HL-60/S4 treated with retinoic acid at 250 ng/mL for 4 days and 3 days (cell line): Measurements from ENCODE around the gene BST1.

Experiments
- in situ Hi-C: fragments of 300-500 bp; cut with MboI; formaldehyde crosslinking; loops from 2 replicates; pipeline ENCODE4 v1.7.0; 2022; ENCODE audit warnings: low sequenced_read_pairs

Gene BST1

GRCh38 chr4:15774020-15774420, 71.2 kb downstream of the BST1 start:
- in situ Hi-C loops, result no loop called here

GRCh38 chr4:15776871-15777648, 74.2 kb downstream of the BST1 start:
- in situ Hi-C loops, result no loop called here

DNA sequence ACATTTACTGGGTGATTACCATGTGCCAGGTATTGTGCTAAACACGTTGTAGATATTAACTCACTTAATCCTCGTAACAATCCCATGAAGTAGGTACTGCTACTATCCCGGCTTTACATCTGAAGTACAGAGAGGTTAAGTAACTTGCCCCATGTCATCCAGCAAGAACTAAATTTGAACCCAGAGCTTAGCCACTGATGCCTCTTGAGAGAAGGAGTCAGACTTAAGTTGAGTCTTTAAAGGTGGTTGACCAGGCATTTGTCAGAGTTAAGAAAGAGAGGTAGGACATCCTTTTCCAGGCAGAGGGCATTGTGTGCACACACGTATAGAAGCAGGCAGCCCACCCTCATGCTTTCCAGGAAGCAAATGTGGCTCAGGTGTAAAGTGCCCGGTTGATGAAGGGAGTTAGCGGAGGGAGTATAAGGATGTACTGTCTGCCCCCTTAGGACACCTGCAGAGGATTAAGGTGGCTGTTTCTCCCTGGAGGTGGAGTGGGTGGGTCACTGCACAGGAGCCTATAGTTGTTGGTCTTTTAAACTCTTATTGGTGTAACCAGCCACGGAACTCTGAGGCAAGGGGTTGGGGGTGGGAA, 74.9 kb downstream of the BST1 start:
- in situ Hi-C loops, result no loop called here

DNA sequence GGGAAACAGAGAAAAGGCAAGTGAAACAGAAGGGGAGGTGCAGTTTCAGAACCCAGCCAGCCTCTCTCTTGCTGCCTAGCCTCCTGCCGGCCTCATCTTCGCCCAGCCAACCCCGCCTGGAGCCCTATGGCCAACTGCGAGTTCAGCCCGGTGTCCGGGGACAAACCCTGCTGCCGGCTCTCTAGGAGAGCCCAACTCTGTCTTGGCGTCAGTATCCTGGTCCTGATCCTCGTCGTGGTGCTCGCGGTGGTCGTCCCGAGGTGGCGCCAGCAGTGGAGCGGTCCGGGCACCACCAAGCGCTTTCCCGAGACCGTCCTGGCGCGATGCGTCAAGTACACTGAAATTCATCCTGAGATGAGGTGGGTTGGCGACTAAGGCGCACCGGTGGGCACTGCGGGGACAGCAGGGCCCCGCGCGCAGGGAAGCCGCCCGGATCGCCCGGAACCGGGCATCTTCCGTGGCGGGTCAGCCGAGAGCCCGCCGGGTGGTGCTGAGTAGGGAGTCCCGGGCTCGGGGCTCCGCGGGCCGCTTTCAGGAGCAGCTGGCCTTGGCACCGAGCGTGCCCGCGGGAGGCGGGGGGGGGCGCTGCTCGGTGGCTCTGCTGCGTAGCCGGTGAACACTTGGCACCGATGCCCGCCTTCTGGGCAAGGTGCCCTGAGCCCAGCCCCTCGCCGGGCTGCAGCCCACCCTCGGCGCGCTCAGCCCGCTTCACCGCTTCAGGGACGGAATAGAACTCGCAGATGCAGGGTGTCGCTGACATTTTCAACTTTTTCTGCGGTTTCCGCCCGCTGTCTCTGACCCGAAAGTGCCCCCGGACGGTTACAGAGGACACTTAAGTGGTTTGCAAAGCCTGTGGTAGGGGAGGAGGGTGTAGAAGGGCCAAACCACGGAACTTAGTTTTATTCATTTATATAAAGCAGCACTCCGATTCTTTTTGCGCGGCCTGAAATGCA, 75.7 kb downstream of the BST1 start, which contains the start of gene CD38:
TSS of gene CD38 (plus strand) at position 40 of the 953 bp plus-strand sequence. CDS start at position 127, 87 bp downstream.
- in situ Hi-C loops, result no loop called here

- in situ Hi-C loops, result no loop called here
Observed at GRCh38 chr4:15779306-15779705, 76.4 kb downstream of the BST1 start.

- in situ Hi-C loops, result no loop called here
Observed at GRCh38 chr4:15779809-15780208, 76.9 kb downstream of the BST1 start.

DNA sequence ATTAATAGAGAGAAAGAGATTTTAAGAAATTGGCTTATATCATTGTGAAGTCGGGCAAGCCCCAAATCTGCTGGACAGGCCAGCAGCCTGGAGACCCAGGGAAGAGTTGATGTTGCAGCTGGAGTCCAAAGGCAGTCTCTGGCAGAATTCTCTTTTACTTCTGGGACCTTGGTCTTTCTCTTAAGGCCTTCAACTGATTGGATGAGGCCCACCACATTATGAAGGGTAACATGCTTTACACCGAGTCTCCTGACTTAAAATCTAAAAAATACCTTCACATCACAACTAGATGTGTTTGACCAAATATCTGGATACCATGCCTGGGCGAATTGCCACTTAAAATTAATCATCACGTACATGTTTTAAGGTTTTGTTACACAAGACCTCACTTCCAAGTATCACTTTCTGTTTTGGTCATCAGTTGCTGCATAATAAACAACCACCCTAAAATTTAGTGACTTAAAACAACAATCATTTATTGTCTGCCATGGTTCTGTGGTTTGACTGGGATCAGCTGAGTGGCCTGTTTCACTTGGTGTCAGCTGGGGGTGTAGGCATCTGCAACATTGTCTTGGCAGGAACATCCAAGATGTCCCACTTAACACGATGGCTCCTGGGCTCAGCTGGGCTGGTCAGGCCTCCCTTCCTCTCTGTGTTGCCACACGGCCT, 78.7 kb downstream of the BST1 start:
- in situ Hi-C loops, result no loop called here
